ENCODE measurements around the gene PDLIM4.

GRCh38 chr5:132271251-132272246 is 14.1 kb downstream of the PDLIM4 start:
- TF ChIP-seq CTCF (IDR thresholded peaks at IDR 0.05) (no peak), POLR2A (IDR thresholded peaks at IDR 0.05) (no peak)

Data from testis (tissue), 2 donors.